Cardiac fibroblast (primary cell): Measurements from ENCODE around the gene ACTL6B.
A peak's percentile ranks its signal among the peaks of the same experiment; 100 is the strongest.

Source experiments
- DNase-seq, 2 donors: peaks; one replicate each; pipeline versions ENCODE4 v3.0.0 to v3.0.0-alpha.2; 2010; ENCODE audit warnings: low read depth in 2 of 2
- H3K4me3 ChIP-seq, 2 donors: replicated peaks in 1 of 2; 1 replicate in 1 of 2; 2 replicates in 1 of 2; pipeline ENCODE4 v1.5.1; 2011; ENCODE audit warnings: low read depth in 2 of 2, low read length in 2 of 2, mild to moderate bottlenecking in 2 of 2, moderate library complexity in 1 of 2
- CTCF ChIP-seq: IDR thresholded peaks from one replicate; pipeline ENCODE4 v1.5.1; 2011; ENCODE audit warnings: low read depth, mild to moderate bottlenecking, low read length, inconsistent platforms

ACTL6B gene

GRCh38 chr7:100693312-100694097 lies 37.3 kb upstream of the ACTL6B start:
- H3K4me3 ChIP-seq: peak overlapping the region; percentile 73 to 74
- no peak for DNase-seq
- TF ChIP-seq CTCF: no peak

- H3K4me3 ChIP-seq: peak overlapping the region; percentile 73 to 74
- no peak for DNase-seq
- TF ChIP-seq CTCF: no peak
Observed at GRCh38 chr7:100692578-100692961, 36.3 kb upstream of the ACTL6B start.

- TF ChIP-seq CTCF: peak; percentile 91
- H3K4me3 ChIP-seq: peak overlapping the region; percentile 5 to 73
- DNase-seq: peak; percentile 75 to 78
Observed at GRCh38 chr7:100691676-100692577, 35.7 kb upstream of the ACTL6B start.

- H3K4me3 ChIP-seq: no peak overlapping the region
- no peak for TF ChIP-seq CTCF
- DNase-seq: no peak
Observed at GRCh38 chr7:100689230-100690135, 33.2 kb upstream of the ACTL6B start.

GRCh38 chr7:100688326-100688860 lies 32.1 kb upstream of the ACTL6B start:
- DNase-seq: no peak
- no peak overlapping the region for H3K4me3 ChIP-seq
- TF ChIP-seq CTCF: no peak

- no peak for TF ChIP-seq CTCF
- peak in 1 of 2 donors; percentile 30 for DNase-seq
- no peak overlapping the region for H3K4me3 ChIP-seq
Observed at GRCh38 chr7:100687751-100688300, 31.6 kb upstream of the ACTL6B start.
